ENCODE results near the gene ITGB3.
"Not testable (repeated sequence)": the region's sequence is repeated elsewhere in the genome, so short reads cannot be mapped to it uniquely, and the experiment has no call there.

Gene ITGB3

GRCh38 chr17:47250855-47251254 lies 2.8 kb upstream of the ITGB3 start:
- DNase-seq, result no peak

GRCh38 chr17:47251421-47251940 lies 2.1 kb upstream of the ITGB3 start:
- DNase-seq, result no peak

- no peak for DNase-seq
Measured at GRCh38 chr17:47252209-47252608, 1.4 kb upstream of the ITGB3 start.

DNA sequence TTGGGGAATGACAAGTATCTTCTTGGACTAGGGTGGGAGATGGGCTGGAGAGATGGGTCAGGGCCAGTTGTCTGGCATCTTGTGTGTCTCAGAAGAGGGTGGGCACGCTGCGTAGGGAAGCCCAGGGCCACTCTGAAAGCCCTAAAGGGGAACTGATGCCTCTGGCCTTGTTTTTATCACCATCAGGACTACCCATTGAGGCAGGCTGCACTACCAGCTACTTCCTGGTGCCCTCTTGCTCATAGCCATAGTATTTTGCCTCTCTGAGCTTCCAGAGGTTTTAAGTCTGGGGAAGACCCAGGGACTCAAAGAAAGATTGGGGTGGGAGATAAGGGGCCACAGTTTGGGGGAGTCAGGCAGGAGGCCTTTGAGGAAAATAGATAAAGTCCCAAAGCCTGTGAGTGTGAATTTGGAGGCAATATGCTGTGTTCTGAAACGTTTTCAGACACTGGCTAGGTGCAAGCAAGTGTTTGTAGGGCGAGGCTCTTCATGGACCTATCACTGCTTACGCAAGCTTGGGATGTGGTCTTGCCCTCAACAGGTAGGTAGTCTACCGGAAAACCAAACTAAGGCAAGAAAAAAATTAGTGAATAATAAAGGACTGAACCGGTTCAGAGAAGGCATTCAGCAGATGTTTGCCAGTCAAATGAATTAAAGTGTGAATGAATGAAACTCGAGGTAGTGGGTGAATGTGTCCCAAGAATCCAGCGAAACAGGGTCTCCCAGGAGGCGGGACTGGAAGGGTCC lies 688 bp upstream of the ITGB3 start:
- no peak for DNase-seq

GRCh38 chr17:47254403-47254943 lies 846 bp downstream of the ITGB3 start:
- no peak for DNase-seq

- peak; percentile 13 for DNase-seq
Measured at GRCh38 chr17:47257651-47258339, 4.2 kb downstream of the ITGB3 start.

DNA sequence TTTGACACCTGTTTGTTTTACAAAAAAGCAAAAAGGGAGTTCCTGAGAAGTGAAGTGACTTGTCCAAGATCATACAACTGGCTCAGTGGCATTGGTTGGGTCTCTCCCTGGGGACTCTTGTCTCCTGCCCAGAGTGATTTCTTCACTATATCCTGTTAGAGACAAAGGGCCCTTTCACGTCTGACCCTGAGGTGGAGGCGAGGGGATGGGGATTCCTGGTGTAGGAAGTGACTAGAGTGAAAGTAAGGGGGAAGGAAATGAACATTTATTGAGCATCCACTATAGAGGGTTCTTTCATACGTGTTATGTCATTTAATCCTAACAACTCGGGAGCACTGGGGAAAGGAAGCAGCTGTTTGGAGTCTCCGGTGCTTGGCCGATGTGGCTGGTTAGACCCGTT lies 9.0 kb downstream of the ITGB3 start:
- DNase-seq, result no peak

DNA sequence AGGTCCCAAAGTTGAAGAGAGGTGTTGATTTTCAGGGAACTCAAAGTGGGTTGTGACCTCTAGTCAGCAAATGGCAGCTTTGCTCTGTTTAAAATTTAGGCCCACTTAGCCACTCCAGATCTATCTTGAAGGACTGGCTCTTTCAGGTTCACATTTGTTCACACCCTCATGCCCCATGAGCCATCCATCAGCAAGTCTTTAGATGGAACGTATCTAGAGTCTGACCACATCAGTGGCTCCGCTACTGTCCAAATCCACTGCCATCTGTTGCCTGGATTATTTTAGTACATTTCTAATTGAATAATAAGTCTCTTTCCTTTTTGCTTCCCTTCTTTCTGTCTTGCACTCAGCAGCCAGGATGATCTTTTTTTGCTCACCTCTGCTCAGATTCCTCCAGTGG lies 10.5 kb downstream of the ITGB3 start:
- no peak for DNase-seq

- DNase-seq, result no peak
Measured at GRCh38 chr17:47265983-47266541, 12.4 kb downstream of the ITGB3 start.

GRCh38 chr17:47266782-47267181 lies 13.2 kb downstream of the ITGB3 start:
- no peak for DNase-seq

- no peak for DNase-seq
Measured at GRCh38 chr17:47267354-47267828, 13.8 kb downstream of the ITGB3 start.

- not testable (repeated sequence) for DNase-seq
Measured at GRCh38 chr17:47268964-47269363, 15.3 kb downstream of the ITGB3 start.

GRCh38 chr17:47269561-47270280 lies 16.1 kb downstream of the ITGB3 start:
- DNase-seq, result not testable (repeated sequence)

- no peak for DNase-seq
Measured at GRCh38 chr17:47270946-47271705, 17.5 kb downstream of the ITGB3 start.

- DNase-seq, result no peak
Measured at GRCh38 chr17:47272491-47272890, 18.9 kb downstream of the ITGB3 start.

DNA sequence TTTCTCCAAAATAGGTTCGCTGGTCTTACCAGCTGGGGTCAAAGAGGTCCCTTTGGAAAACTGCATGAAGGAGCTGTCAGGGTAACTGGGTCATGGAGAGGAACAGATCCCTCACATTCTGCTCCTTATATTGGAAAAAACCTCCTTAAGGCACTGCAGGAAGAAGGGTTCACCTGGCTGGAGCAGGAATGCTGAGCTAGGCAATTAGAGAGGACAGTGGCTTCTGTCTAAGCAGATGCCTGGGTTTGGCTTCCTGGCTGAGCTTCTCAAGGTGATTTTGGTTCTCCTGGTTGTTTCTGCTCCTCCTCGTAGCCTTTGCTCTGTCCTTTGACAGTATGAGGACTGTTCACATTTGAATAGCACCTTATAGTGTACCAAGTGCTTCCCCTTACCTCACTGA lies 19.6 kb downstream of the ITGB3 start:
- DNase-seq, result no peak

- DNase-seq, result no peak
Measured at GRCh38 chr17:47274319-47275069, 20.9 kb downstream of the ITGB3 start.

GRCh38 chr17:47275245-47275984 lies 21.8 kb downstream of the ITGB3 start:
- no peak for DNase-seq

DNA sequence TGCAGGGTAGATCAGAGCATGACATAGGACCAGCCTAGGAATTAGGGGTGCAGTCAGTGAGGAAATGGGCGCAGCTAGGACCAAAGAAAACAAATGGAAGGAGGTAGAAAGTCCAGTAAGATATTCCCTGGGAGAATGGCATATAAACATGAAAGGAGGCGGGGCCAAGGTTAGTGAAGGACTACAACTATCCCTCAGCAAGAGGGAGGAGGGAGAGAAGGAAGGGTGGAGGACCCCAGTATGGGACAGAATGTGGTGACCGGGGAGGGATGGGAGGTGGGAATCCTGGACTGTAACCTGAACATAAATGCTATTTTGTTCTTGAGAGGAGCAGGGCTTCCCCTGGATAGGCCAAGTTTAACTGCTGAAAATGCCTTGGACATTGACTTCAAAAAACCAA lies 22.8 kb downstream of the ITGB3 start:
- DNase-seq, result no peak

GRCh38 chr17:47276868-47277267 lies 23.2 kb downstream of the ITGB3 start:
- no peak for DNase-seq

- DNase-seq, result no peak
Measured at GRCh38 chr17:47277921-47278320, 24.3 kb downstream of the ITGB3 start.

All from activated CD4-positive, alpha-beta T cell treated with anti-CD3 and anti-CD28 coated beads, Interleukin-10, Interleukin-2, amounts not matched to agents 100 ng/mL and 50 ng/mL, durations not matched to agents 16 hours and 8 hours (primary cell).